Epidermal melanocyte (primary cell): ENCODE results near the gene IFRD1.
"Not testable (repeated sequence)": the region's sequence is repeated elsewhere in the genome, so short reads cannot be mapped to it uniquely, and the experiment has no call there.

Experiments used
- DNase-seq: peaks from one replicate; pipeline ENCODE4 v3.0.0; 2011; ENCODE audit warnings: low spot score; ENCODE audit not compliant: insufficient read length

The IFRD1 gene

GRCh38 chr7:112439476-112439875 lies 10.8 kb upstream of the IFRD1 start:
- no peak for DNase-seq

GRCh38 chr7:112442210-112442609 lies 8.1 kb upstream of the IFRD1 start:
- DNase-seq, result no peak

GRCh38 chr7:112444505-112444904 lies 5.8 kb upstream of the IFRD1 start:
- DNase-seq, result no peak

GRCh38 chr7:112446431-112446830 lies 3.8 kb upstream of the IFRD1 start:
- DNase-seq, result no peak

GRCh38 chr7:112447406-112447805 lies 2.9 kb upstream of the IFRD1 start:
- no peak for DNase-seq

- no peak for DNase-seq
Measured at GRCh38 chr7:112448381-112448780, 1.9 kb upstream of the IFRD1 start.

GRCh38 chr7:112448891-112449290 lies 1.4 kb upstream of the IFRD1 start:
- DNase-seq, result no peak

GRCh38 chr7:112449353-112449752 lies 907 bp upstream of the IFRD1 start:
- no peak for DNase-seq

GRCh38 chr7:112450807-112451761 lies 824 bp downstream of the IFRD1 start:
- peak; percentile 73 for DNase-seq

GRCh38 chr7:112452102-112452888 lies 2.0 kb downstream of the IFRD1 start:
- no peak for DNase-seq

- no peak for DNase-seq
Measured at GRCh38 chr7:112453505-112454171, 3.4 kb downstream of the IFRD1 start.

- not testable (repeated sequence) for DNase-seq
Measured at GRCh38 chr7:112454191-112454590, 3.9 kb downstream of the IFRD1 start.

GRCh38 chr7:112459645-112460044 lies 9.4 kb downstream of the IFRD1 start:
- no peak for DNase-seq

GRCh38 chr7:112462236-112462635 lies 12.0 kb downstream of the IFRD1 start:
- no peak for DNase-seq

GRCh38 chr7:112467867-112468266 lies 17.6 kb downstream of the IFRD1 start:
- DNase-seq, result no peak

- DNase-seq, result no peak
Measured at GRCh38 chr7:112470194-112470593, 19.9 kb downstream of the IFRD1 start.

- no peak for DNase-seq
Measured at GRCh38 chr7:112476390-112477052, 26.3 kb downstream of the IFRD1 start.

- no peak for DNase-seq
Measured at GRCh38 chr7:112481121-112481736, 31.0 kb downstream of the IFRD1 start.

- DNase-seq, result no peak
Measured at GRCh38 chr7:112481833-112482670, 31.8 kb downstream of the IFRD1 start.

GRCh38 chr7:112484671-112485167 lies 34.5 kb downstream of the IFRD1 start:
- peak; percentile 45 for DNase-seq
